ENCODE measurements around the gene ADAMTSL3.
"Not testable (repeated sequence)": the region's sequence is repeated elsewhere in the genome, so short reads cannot be mapped to it uniquely, and the experiment has no call there.

The ADAMTSL3 gene

DNA sequence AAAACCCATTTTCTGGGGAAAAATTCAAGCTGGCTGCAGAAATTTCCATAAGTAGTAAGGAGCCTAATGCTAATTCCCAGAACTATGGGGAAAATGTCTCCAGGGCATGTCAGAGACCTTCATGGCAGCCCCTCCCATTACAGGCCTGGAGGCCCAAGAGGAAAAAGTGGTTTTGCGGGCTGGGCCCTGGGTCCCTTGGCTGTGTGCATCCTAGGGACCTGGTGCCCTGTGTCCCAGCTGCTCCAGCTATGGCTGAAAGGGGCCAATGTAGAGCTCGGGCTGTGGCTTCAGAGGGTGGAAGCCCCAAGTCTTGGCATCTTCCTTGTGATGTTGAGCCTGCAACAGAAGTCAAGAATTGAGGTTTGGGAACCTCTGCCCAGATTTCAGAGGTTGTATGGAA, 48.4 kb downstream of the ADAMTSL3 start:
- not testable (repeated sequence) for DNase-seq

DNA sequence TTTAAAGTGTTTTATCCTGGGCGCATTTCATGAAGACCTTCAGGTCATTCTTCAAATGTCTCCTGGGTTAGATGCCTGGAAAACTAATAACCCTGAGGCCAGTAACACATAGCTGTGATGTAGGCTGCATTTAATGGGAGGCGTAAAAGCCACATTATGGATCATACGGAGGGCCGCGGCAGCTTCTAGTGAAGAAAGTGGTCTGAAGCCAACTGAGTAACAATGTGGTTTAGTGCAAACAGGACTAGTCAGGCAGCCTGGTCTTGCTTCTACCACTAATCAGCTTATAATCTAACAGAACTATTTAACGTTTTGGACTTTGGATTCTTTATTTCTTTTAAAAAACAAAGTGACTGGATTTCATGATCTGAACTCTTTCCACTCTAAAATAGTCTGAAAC, 54.4 kb downstream of the ADAMTSL3 start:
- no peak for DNase-seq

DNA sequence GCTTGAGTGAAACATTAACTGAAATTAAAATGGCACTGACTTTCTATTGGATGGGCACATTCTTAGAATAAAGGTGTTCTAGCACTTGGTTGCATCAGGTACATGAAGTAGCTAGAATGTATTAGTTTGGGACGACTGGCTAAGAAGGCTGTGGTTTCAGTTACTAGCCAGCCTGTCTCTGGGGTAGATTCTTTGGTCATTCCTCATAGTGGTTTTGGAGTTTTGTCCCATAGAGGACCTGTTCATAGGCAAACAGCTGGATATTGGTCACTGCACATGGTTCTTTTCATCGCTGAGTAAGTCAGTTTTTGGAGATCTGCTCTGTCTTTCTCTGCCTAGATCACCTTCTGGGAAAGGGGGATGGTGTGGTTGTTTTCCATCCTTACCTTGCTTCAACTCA, 55.3 kb downstream of the ADAMTSL3 start:
- DNase-seq: no peak

DNA sequence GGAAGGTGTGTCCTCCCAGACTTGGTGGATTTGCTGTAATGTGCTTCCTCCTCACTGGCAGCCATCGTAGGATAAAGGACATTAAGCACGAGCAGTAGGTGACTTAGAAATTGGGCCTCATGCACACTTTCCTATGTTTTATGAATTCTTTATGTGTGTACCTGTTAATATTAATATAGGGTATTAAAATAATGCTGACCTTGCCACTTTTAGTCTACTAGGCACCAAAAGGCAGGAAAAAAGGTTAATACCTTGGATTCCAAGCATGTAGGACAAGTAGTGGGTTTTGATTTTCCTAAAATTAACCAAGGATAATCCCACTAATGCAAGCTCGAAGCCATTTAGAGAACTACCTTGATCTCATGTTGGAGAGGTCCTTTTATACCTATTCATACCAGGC, 55.9 kb downstream of the ADAMTSL3 start:
- DNase-seq: no peak

DNA sequence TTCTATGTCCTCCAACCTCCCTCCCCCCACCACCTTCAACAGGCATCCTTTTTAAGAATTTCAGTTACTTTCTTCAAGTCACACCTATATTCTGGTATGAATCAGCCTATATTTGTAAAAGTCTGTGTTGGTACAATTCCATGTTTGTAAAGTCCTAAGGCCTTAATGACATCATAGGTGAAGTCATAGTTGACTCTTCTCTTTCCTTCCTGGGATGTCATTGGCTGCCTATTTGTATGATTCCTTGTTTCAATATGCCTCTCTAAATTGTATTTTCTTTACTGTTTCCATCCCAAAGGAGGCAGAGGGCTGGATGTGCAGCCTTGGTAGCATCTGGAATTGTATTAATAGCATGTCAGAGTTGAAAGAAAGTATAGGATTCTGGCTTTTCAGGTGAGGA, 56.5 kb downstream of the ADAMTSL3 start:
- no peak for DNase-seq

DNA sequence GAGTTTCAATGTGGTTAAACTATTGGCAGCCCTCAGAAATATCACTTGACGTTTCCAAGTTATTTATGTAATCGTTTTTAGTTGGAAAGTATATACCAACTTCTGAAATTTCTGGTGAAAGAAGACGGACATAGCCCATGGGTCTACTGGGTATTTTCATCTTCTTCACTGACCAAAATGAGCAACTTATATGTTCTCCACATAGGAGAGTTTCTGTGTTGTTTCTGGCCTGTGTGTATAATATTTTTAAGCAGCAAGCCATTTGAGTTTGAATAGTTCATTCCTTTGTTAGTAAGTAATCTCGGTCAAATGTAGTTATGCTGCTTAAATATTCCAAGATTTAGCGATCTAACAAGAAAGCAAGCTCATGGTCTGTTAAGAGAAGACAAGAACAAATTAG, 57.3 kb downstream of the ADAMTSL3 start:
- DNase-seq: no peak

DNA sequence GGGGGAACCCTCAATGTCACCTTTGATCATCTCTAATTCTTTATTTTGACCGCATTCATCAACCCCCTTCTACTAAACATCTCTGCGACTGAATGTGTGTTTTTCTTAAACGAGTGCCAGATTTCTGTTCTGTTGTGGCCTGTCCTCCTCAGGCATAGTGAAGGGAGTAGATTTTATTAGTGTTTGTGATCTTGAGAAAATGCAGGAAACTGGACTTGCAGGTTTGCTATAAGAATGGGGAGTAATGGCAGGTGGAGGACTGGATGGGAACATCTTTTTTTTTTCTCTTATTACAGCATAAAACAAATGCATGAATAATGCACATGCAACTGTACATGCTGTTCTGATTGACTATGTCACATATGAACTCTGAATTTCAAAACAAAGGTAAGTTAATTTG, 59.3 kb downstream of the ADAMTSL3 start:
- DNase-seq: no peak

DNA sequence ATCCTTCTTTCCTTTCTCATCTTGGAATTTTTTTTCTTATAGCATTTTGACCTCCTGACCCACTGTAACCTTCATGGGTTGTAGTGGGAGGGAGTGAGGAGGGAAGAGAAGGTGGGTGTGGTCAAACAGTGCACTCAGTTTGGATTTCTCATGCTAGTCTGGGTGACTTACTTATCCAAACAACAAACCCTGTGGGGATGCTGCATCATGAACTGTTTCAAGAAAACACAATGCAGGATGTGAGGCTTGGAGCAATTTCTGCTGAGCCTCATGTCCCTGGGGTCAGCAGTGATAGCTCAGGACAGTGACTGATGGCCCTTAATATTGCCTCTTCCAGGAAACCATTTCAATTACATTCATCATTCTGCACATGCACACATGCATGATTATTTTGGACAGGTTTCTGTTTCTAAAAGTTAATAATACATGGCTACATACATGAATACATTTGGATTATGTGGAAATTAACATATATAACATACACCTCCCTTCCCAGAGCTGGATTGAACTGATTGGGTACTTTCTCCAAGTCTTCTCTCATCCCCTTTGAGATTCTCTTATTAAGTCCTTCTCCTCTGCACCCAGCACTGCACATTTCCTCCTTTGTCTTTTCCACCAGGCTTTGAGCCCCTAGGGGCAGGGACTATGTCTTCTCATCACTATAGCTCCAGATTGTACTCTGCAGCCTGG, 61.2 kb downstream of the ADAMTSL3 start:
- DNase-seq: no peak

DNA sequence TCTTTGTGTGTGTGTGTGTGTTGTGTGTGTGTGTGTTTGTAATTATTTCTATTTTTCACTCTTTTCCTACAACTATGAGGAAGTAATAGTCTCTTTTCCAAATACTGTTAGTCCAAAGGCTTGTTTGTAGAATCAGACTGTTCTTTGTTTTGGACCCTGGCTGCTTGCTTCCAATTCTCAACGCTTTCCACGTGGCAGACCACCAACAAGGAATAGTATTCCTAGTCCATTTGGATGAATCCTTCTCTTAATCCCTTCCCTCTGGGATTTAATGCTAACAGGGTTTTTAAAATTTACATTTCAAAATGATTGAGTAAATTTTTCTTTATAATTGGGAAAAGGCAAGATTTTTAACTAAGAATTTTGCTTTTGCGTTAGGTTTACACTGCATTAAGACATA, 62.7 kb downstream of the ADAMTSL3 start:
- no peak for DNase-seq

DNA sequence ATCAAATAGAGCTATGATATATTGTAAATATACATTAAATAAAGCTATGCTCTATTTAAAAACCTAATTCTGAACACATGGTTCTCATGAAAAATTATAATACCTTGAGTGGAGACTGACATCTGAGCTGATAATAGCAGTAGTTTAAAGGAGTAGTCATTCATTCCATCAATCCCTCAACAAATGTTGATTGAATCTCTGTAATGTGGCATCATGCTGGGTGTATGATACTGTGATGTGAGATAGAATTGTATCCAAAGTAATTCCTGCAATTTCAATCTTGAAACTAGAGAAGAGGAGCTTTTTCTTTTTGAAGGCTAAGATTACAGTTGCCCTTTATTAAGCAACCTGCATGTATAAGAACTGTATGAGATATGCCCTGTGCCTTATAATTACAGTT, 63.1 kb downstream of the ADAMTSL3 start:
- DNase-seq: peak; percentile 26

DNA sequence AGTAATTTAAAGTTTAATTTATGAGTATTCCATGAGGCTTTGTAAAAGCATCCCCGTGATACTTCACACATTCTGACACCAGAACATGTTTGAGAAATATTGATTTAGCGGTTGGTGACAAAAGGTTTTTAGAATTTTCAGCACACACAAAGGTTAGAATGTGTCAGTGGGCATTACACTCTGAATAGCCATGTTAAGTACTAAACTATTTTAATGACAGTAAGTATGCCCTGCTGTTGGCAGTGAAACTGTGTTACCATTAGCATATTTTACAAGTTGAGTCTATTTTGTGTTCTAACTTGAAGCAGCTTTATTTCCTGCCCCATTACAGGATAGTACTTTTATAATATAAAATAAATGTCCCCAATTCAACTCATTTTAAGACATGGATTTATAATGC, 66.5 kb downstream of the ADAMTSL3 start:
- no peak for DNase-seq

DNA sequence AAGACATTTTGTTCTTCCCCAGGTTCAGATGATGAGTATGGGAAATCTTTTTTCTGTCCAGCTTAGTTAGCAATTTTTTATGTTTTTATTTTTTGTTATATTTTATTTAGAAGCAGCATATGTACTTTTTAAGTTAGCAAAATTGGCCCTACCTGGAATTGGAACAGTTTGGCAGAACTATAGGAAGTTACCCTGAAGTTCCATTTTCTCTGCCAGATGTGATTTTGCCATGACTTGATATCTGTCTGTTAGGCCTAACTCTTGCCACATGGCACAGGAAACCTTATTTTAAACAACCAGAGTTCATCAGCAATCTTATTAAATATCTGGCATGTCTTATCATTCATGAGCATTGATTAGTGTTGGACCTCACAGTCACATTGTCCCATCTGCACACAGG, 67.1 kb downstream of the ADAMTSL3 start:
- no peak for DNase-seq

DNA sequence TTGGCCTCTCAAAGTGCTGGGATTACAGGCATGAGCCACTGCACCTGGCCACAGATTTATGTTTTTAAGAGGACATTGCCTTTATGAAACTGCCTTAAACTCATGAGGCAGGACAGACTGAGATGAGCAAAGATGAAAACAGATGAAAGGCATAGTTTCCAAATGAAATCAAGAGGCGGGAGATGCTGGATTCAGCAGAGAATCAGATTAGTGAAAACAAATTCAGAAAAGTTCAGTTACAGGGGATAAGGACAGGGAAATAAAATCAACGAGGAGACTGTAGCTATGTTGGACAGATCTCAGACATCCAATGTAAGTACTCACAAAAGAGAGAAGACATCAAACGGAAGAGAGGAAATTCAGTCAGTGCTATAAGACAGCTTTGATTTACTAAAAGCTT, 68.1 kb downstream of the ADAMTSL3 start:
- DNase-seq: no peak

DNA sequence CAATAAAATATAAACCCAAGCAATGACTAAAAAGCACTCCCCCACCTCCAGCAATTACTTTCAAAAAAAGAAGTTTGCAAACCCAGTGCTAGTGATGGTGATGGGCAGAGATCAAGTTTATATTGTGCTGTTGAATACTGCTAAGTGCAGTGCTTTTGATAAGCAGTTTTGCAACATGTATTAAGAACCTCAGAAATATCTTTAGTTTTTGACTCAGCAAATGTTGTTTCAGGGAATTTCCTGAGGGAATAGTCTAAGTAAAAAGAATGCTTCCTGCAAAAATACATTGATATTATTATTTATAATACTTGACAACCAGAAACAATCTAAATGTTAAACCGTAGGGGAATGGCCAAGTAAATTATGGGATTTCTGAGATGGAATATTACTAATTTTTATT, 69.3 kb downstream of the ADAMTSL3 start:
- no peak for DNase-seq

DNA sequence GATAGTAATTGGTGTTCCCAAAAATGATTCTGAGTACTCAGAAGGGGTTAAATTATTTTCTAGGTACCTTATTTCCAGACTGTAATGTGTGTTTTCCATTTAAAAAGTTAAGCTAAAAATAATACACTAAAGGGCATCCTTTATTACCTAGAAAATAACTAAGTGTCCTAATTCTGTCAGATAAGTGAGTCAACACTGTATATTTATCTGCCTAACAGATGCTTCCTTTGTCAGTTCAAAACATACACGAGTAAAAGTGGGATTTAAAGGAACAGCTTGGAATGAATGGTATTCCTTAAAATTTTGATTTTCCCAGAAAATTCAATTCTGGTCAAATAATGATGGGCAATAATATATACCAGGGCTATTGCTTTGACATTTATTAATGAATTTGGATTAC, 78.3 kb downstream of the ADAMTSL3 start:
- no peak for DNase-seq

DNA sequence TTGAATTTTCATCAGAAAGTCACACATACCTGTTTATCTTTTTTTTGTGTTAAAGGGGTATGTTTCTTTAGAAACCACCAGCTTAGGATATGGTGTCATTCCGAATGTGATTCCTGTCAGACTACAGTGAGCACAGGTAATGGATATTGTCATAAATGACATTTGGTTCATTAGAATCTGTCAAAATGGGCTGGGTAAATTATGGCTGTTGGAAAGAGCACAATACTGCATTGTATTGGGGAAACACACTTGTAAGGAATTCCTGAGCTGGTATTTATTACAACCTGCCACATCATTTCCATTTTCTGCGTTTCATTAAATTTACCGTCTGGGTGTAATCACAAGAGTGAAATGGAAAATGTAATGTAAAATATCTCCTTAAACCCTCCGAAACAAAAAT, 78.8 kb downstream of the ADAMTSL3 start:
- DNase-seq: no peak

DNA sequence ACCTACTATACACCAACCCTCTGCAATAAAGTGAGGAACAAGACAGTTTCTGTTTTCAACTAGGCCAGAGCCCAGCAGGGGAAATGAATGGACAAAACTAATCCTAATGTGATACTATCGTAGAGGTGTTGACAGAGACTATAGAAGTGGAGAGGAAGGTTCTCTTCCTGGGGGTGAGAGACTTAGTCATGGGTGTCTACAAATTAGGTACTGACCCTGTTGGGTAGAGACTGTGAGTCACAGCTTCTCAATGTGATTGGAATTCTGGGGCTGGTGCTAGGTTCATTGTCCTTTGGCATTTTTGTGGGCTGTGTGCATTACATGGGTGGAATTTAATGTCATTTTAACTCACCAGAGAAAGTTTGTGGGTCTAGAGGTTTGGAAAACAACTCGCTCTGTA, 79.3 kb downstream of the ADAMTSL3 start:
- DNase-seq: no peak

DNA sequence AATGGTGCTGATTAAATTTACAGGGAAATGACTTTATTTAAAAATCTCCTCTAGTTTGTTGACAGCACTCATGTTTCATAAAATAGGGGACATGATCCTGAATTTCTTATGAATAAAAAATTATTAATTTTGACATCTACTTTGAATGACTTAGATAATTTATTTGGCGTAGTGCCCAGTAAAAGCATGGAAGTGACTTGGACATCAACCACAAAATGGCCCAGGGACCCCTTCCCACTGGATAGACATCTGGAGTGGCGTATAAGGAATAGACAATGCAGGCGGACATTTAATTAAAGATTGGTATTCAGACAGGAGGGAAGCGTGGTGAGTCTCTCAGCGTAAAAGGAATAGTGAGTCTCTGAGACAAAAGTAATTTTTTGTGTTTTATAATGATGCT, 79.8 kb downstream of the ADAMTSL3 start:
- no peak for DNase-seq

DNA sequence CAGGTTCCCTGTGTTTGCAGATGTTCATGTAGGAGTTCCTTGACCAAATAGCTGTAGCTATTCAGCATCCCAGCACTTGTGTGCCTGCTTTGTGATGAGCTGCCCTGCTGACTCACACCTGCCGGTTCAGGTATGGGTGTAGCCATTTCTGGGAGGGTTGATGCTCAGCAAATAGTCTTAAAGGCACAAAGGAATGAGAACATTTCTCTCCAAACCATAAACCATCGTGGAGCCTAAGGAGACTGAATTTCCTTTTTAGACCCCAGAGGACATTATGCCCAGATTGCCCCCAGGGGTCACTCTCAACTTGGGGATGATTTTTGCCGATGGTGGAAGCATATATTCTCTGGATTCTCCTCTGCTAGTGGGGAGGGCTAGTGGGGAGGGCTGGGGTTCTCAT, 80.6 kb downstream of the ADAMTSL3 start:
- DNase-seq: peak; percentile 2

DNA sequence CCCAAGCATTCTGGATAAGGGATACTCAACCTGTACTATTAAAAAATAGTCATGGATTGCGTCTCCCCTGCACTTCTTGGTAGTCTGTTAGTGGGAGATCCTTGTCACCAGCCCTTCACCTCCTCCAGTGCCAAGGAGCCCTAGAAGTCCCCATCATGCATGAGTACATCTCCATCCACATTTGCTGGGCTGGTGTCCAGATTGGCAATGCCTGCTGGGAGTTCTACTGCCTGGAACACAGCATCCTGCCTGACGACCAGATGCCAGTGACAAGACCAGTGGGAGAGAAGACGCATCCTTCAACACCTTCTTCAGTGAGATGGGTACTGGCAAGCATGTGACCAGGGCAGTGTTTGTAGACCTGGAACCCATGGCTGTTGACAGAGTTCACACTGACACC, 85.7 kb downstream of the ADAMTSL3 start:
- no peak for DNase-seq

DNA sequence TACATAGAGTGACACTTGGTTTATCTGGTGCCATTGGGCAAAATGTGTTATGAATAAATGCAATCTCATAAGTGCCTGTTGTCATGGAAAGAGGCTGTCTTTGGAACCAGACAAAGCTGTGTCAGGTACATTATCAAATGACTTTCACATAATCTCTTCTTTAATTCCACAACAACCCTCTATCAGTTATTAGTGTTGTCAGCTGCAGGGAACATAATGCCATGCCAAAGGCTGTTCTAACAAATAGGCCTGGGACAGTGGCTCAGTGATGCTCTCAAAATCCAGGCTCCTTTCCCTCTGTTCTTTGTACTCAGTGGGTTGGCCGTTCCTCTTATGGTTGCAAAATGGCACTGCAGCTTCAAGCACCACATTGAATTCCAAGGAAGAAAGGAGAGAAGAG, 91.8 kb downstream of the ADAMTSL3 start:
- DNase-seq: no peak

DNA sequence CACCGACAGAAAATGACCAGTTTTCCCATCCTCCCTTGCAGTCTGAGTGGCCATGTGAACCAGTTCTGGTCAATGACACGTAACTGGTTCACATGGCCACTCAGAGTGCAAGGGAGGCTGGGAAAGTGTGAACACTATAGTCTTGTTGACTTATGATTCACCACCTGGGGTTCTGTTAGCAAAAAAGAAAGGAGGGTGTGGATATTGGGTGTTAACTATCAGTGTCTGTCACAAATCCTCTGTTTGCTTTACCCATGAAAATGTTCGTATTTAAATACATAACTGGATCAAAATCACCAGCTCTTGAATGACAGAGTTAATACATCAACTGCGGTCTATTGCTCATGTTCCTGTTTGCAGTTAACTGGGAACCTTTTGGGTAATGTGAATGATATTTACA, 92.3 kb downstream of the ADAMTSL3 start:
- DNase-seq: no peak

DNA sequence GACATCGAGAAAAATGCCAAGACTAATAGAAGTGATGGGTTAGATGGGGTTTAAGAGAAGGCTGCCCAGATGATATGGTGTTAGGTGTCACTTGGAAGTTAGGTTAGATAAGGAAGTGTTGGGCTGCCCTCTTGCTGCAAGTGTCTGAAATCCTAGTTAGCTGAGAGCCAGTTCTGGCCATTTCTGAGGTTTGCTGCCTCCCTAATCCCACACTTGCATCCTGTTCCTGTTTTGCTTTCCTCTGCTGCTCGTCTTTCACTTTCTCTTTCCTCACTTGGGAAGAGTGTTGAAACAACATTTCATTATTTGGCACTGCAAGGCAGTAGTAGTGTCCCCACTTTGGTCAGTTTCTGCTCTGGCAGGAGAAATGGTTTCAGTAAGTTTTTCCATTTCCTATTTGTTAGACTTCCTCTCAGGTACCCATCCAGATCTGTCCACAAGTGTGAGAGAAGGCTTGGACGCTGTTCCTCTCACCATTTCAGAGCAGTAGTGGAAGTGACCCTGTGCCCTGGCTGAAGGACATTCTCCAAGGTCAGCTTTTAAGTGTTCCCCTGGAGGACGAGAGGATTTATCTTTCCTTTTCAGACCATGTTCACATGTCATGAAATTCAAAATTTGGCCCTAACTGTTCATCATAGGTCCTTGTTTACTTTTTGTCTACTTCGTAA, 93.3 kb downstream of the ADAMTSL3 start:
- no peak for DNase-seq

DNA sequence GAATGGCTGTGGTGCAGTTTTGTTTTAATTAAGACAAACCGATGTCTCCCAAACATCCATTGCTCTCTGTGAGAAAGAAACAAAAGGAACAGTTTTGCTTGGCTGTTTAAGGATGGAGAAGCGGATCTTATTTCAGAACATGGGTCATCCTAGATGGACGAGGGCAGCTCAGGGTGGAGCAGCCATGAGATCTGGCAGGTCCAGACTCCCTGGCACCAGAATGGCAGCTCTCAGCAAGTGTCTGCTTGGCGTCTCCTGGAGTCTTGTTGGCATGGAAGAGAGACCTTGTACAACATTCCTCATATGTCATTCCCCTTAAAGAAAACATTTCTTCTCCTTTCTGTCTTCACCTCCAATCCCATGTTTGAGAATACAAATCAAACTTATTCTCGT, 93.8 kb downstream of the ADAMTSL3 start:
- no peak for DNase-seq

DNA sequence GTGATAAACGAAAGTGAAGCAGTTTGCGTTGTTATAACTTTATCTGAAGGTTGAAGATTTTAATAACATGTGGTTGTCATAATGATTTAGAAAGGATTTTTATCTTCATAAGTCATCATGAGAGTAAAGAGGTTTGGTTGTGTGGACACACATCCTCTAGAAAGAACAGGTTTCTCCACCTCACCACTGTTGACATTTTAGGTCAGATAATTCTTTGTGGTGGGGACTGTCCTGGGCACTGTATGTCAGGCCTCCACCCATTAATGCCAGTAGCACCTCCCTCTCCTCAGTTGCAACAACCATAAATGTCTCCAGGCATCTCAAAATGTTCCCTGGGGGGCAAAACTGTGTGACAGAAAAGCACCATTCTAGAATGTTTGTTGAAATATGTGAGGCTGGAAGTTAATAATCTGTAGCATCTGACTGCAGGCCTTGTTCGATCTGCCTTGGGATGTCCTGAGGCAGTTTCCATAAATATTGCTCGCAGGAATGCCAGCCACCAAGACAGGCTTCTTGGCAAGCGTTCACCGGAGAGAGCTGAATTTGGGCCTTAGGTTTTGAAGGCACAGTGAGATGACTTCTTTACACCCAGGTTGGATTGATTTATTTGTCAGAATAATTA, 100.1 kb downstream of the ADAMTSL3 start:
- no peak for DNase-seq
